HFF-Myc (cell line): ENCODE measurements around the gene ZFR2.

Experiments used
- DNase-seq: peaks from one replicate; pipeline ENCODE4 v3.0.0-alpha.2; 2011; ENCODE audit warnings: low read depth; ENCODE audit errors: extremely low read depth
- H3K4me3 ChIP-seq: replicated peaks from 2 replicates; pipeline ENCODE4 v1.5.1; 2011; ENCODE audit warnings: low read depth, mild to moderate bottlenecking, control low read depth, low read length
- CTCF ChIP-seq: IDR thresholded peaks from 2 replicates; pipeline ENCODE4 v1.5.1; 2012; ENCODE audit warnings: mild to moderate bottlenecking, low read depth, low read length, control low read depth; ENCODE audit errors: missing control alignments

The ZFR2 gene

GRCh38 chr19:3837922-3838321 is 30.9 kb downstream of the ZFR2 start:
- TF ChIP-seq CTCF = no peak
- no peak for DNase-seq

GRCh38 chr19:3837332-3837731 is 31.5 kb downstream of the ZFR2 start:
- TF ChIP-seq CTCF = no peak
- DNase-seq = no peak
- H3K4me3 ChIP-seq = no peak overlapping the region

More at GRCh38 chr19:3837922-3838321, 30.9 kb downstream of the ZFR2 start:
- H3K4me3 ChIP-seq = no peak overlapping the region

- DNase-seq = no peak
- H3K4me3 ChIP-seq = no peak overlapping the region
- no peak for TF ChIP-seq CTCF
Measured at GRCh38 chr19:3836887-3837286, 32.0 kb downstream of the ZFR2 start.

GRCh38 chr19:3835055-3835435 is 33.8 kb downstream of the ZFR2 start:
- DNase-seq = no peak
- no peak overlapping the region for H3K4me3 ChIP-seq
- TF ChIP-seq CTCF = no peak

GRCh38 chr19:3834349-3835054 is 34.3 kb downstream of the ZFR2 start:
- no peak overlapping the region for H3K4me3 ChIP-seq
- TF ChIP-seq CTCF = no peak
- DNase-seq = no peak

GRCh38 chr19:3833578-3834348 is 35.1 kb downstream of the ZFR2 start:
- H3K4me3 ChIP-seq = no peak overlapping the region
- no peak for TF ChIP-seq CTCF
- DNase-seq = no peak
